H1 (cell line): ENCODE data around the gene ADGRL3. TPM values are rescaled to one million over a fixed set of nuclear protein-coding genes. Genes with fewer than 3 reads are reported as not detected.

Experiments used
- CTCF ChIA-PET: fragments of 300-600 bp; sonication (Branson Sonifier 250); formaldehyde crosslinking; loops from one replicate; lab custom pipeline; 2021; ENCODE audit not compliant: partially characterized antibody; lab: Charles Lee
- POLR2A ChIA-PET: fragments of 300-600 bp; sonication (Branson Sonifier 250); formaldehyde crosslinking; loops from one replicate; lab custom pipeline; 2021; ENCODE audit warnings: inconsistent platforms; ENCODE audit not compliant: partially characterized antibody; lab: Charles Lee
- DNase-seq, 2 experiments: peaks; one replicate each; pipeline versions ENCODE4 v3.0.0 to v3.0.0-alpha.2; 2010 to 2022; ENCODE audit warnings: low spot score in 2 of 2, low read depth in 1 of 2, mixed read lengths in 1 of 2
- FAIRE-seq: peaks from 2 replicates; lab custom pipeline; 2011; peaks lifted over from hg19 to GRCh38; lab: Jason Lieb, UNC
- H2AFZ ChIP-seq: 2 replicates; pipeline ENCODE4 v1.8.1; 2012; ENCODE audit warnings: low read length, inconsistent platforms
- H2AK5ac ChIP-seq: 2 replicates; pipeline ENCODE4 v1.6.1; 2013; ENCODE audit warnings: low read depth, low read length
- H2BK120ac ChIP-seq: replicated peaks from 2 replicates; pipeline ENCODE3; 2013; ENCODE audit warnings: low read depth, low read length, inconsistent platforms
- H2BK12ac ChIP-seq: 2 replicates; pipeline ENCODE4 v1.6.1; 2013; ENCODE audit warnings: low read depth, low read length
- H2BK15ac ChIP-seq: 2 replicates; pipeline ENCODE4 v1.6.1; 2013; ENCODE audit warnings: low read length
- H2BK20ac ChIP-seq: 2 replicates; pipeline ENCODE4 v1.6.1; 2013; ENCODE audit warnings: low read length
- H2BK5ac ChIP-seq: 2 replicates; pipeline ENCODE4 v1.6.1; 2013; ENCODE audit warnings: low read depth, low read length
- H3K14ac ChIP-seq: 2 replicates; pipeline ENCODE4 v1.6.1; 2013; ENCODE audit warnings: inconsistent platforms; ENCODE audit not compliant: insufficient read length
- H3K18ac ChIP-seq: 2 replicates; pipeline ENCODE4 v1.6.1; 2013; ENCODE audit warnings: low read length; ENCODE audit errors: extremely low read depth
- H3K23ac ChIP-seq: 2 replicates; pipeline ENCODE4 v1.6.1; 2013; ENCODE audit warnings: inconsistent platforms; ENCODE audit not compliant: insufficient read length
- H3K23me2 ChIP-seq: 2 replicates; pipeline ENCODE4 v1.6.1; 2013; ENCODE audit warnings: low read depth, low read length
- H3K27ac ChIP-seq: 2 replicates; pipeline ENCODE4 v1.6.1; 2011; ENCODE audit warnings: low read depth, low read length, inconsistent platforms
- H3K27me3 ChIP-seq, 4 experiments: replicated peaks in 1 of 4; 1 replicate in 1 of 4; 2 replicates in 3 of 4; pipeline versions ENCODE4 v1.6.1 to v1.8.1; 2011 to 2013; ENCODE audit warnings: low read length in 3 of 4, mild to moderate bottlenecking in 3 of 4, inconsistent platforms in 2 of 4, mixed read lengths in 2 of 4, moderate library complexity in 1 of 4; ENCODE audit not compliant: control insufficient read depth in 3 of 4, insufficient read depth in 3 of 4; ENCODE audit errors: extremely low read depth in 1 of 4
- H3K36me3 ChIP-seq, 4 experiments: 2 replicates each; pipeline versions ENCODE4 v1.6.1 to v1.8.1; 2011 to 2013; ENCODE audit warnings: mild to moderate bottlenecking in 4 of 4, low read length in 3 of 4, moderate library complexity in 2 of 4, control low read depth in 1 of 4, inconsistent platforms in 1 of 4; ENCODE audit not compliant: insufficient read depth in 4 of 4, control insufficient read depth in 2 of 4
- H3K4ac ChIP-seq: replicated peaks from 2 replicates; pipeline ENCODE3; 2013; ENCODE audit warnings: low read length, low read depth, mixed read lengths, inconsistent platforms; ENCODE audit not compliant: insufficient read length
- H3K4me1 ChIP-seq, 4 experiments: replicated peaks in 1 of 4; 1 replicate in 1 of 4; 2 replicates in 3 of 4; pipeline versions ENCODE4 v1.6.1 to v1.8.1; 2011 to 2013; ENCODE audit warnings: low read length in 3 of 4, inconsistent platforms in 2 of 4, mixed read lengths in 1 of 4; ENCODE audit not compliant: insufficient read depth in 4 of 4, control insufficient read depth in 3 of 4
- H3K4me2 ChIP-seq, 2 experiments: 2 replicates each; pipeline versions ENCODE4 v1.6.1 to v1.8.1; 2011 to 2013; ENCODE audit warnings: low read depth in 2 of 2, low read length in 2 of 2, control low read depth in 1 of 2, inconsistent platforms in 1 of 2, mild to moderate bottlenecking in 1 of 2; ENCODE audit not compliant: insufficient read depth in 1 of 2
- H3K4me3 ChIP-seq, 4 experiments: fragments of 200-600, 300-600 bp in 1 of 4; sonication (generic), shearing (Covaris generic), sonication (Bioruptor Twin) in 1 of 4; 2 replicates each; pipeline versions ENCODE4 v1.5.1 to v1.8.1; 2011 to 2016; ENCODE audit warnings: low read length in 4 of 4, low read depth in 3 of 4, control low read depth in 2 of 4, inconsistent platforms in 2 of 4, mild to moderate bottlenecking in 2 of 4, mixed read lengths in 1 of 4, moderate library complexity in 1 of 4; ENCODE audit not compliant: insufficient read depth in 2 of 4; ENCODE audit errors: extremely low read depth in 1 of 4
- H3K56ac ChIP-seq: replicated peaks from 2 replicates; pipeline ENCODE3; 2013; ENCODE audit warnings: low read depth, mild to moderate bottlenecking, mixed read lengths, low read length, inconsistent platforms; ENCODE audit not compliant: insufficient read length
- H3K79me1 ChIP-seq: 2 replicates; pipeline ENCODE4 v1.6.1; 2013; ENCODE audit warnings: low read depth, low read length, control low read depth
- H3K79me2 ChIP-seq, 2 experiments: 2 replicates each; pipeline versions ENCODE4 v1.6.1 to v1.8.1; 2012 to 2013; ENCODE audit warnings: low read length in 2 of 2, mild to moderate bottlenecking in 2 of 2, inconsistent platforms in 1 of 2; ENCODE audit not compliant: insufficient read depth in 2 of 2, control insufficient read depth in 1 of 2
- H3K9ac ChIP-seq, 4 experiments: replicated peaks in 1 of 4; 1 replicate in 1 of 4; 2 replicates in 3 of 4; pipeline versions ENCODE4 v1.6.1 to v1.8.1; 2011 to 2013; ENCODE audit warnings: low read depth in 3 of 4, low read length in 3 of 4, control low read depth in 2 of 4, mild to moderate bottlenecking in 2 of 4, moderate library complexity in 2 of 4, inconsistent platforms in 1 of 4; ENCODE audit errors: extremely low read depth in 1 of 4
- H3K9me3 ChIP-seq, 2 experiments: 2 replicates each; pipeline versions ENCODE4 v1.6.1 to v1.8.1; 2012 to 2013; ENCODE audit warnings: mild to moderate bottlenecking in 2 of 2, moderate library complexity in 2 of 2, control low read depth in 1 of 2, inconsistent platforms in 1 of 2, low read depth in 1 of 2, low read length in 1 of 2, mixed read lengths in 1 of 2; ENCODE audit not compliant: insufficient read depth in 2 of 2
- H4K20me1 ChIP-seq, 2 experiments: replicated peaks in 1 of 2; 2 replicates each; pipeline versions ENCODE3 to v1.8.1; 2011 to 2013; ENCODE audit warnings: inconsistent platforms in 2 of 2, low read length in 2 of 2, mild to moderate bottlenecking in 1 of 2; ENCODE audit not compliant: insufficient read depth in 2 of 2, control insufficient read depth in 1 of 2
- H4K5ac ChIP-seq: 2 replicates; pipeline ENCODE4 v1.6.1; 2013; ENCODE audit warnings: low read length, low read depth, mixed read lengths, inconsistent platforms; ENCODE audit not compliant: insufficient read length
- H4K8ac ChIP-seq: 2 replicates; pipeline ENCODE4 v1.8.0; 2013; ENCODE audit warnings: mild to moderate bottlenecking, moderate library complexity, low read length, inconsistent platforms; ENCODE audit not compliant: insufficient read depth; ENCODE audit errors: extremely low read depth
- H4K91ac ChIP-seq: replicated peaks from 2 replicates; pipeline ENCODE3; 2013; ENCODE audit warnings: low read length, mixed read lengths, inconsistent platforms; ENCODE audit not compliant: insufficient read length
- CEBPB ChIP-seq: IDR thresholded peaks from 2 replicates; pipeline ENCODE4 v1.6.1; 2012; ENCODE audit warnings: low read depth, low read length
- CREB1 ChIP-seq: IDR thresholded peaks from 2 replicates; pipeline ENCODE4 v1.6.1; 2012; ENCODE audit warnings: inconsistent platforms
- E2F6 ChIP-seq: IDR thresholded peaks from 2 replicates; pipeline ENCODE4 v1.6.1; 2012; ENCODE audit warnings: inconsistent platforms
- polyA plus RNA-seq, 7 experiments: library from polyadenylated mRNA; depleted of rRNA in 3 of 7; stranded (reverse) in 5 of 7; unstranded in 2 of 7; fragments of >200 nt in 5 of 7; fragments of 200-250 nt in 2 of 7; gene quantifications; 1 replicate in 5 of 7; 2 replicates in 1 of 7; 4 replicates in 1 of 7; pipeline versions ENCODE4 v1.2.1 to v1.2.3, GENCODE V29; 2011 to 2013; ENCODE audit warnings: missing spikeins in 2 of 7, mixed read lengths in 2 of 7
- total RNA-seq: library from RNA; stranded (reverse); fragmentation: NEBNext Ultra II Directional; extraction: Animal tissue kit (Norgen Biotek cat#: 25700); gene quantifications from 2 replicates; pipeline ENCODE4 v1.2.1, GENCODE V29; 2021

Gene ADGRL3
- total and polyA plus RNA-seq, 2 of the 8 experiments (the other 6 are each of a cell fraction or from before 2014, with no cell fraction given), result 6.6 to 13.0 TPM

GRCh38 chr4:62004881-62005280 is 804.8 kb downstream of the ADGRL3 start:
- no peak overlapping the region for H2BK20ac ChIP-seq
- TF ChIP-seq CEBPB (no peak), CREB1 (no peak), E2F6 (no peak)

More at GRCh38 chr4:62004881-62005280, 804.8 kb downstream of the ADGRL3 start:
- no peaks in the 10 kb centered on the region for H3K79me2 ChIP-seq
- H2AFZ ChIP-seq, result no peak overlapping the region
- FAIRE-seq (no peak), DNase-seq (no peak)
- H3K56ac ChIP-seq, result no peak overlapping the region
- H4K91ac ChIP-seq, result no peak overlapping the region
- H3K18ac ChIP-seq, result no peak overlapping the region
- no peak overlapping the region for H2BK15ac ChIP-seq
- H3K36me3 ChIP-seq, result no peaks in the 10 kb centered on the region
- H2BK120ac ChIP-seq, result no peak overlapping the region
- H4K20me1 ChIP-seq, result no peaks in the 10 kb centered on the region
- no peak overlapping the region for H2AK5ac ChIP-seq
- CTCF ChIA-PET, result interaction anchor here (2.1 kb wide), 1 partner anchor 20 kb away, joined by 7 read pairs; no protein-coding TSS in a partner anchor
- no peak overlapping the region for H4K5ac ChIP-seq
- no peak overlapping the region for H3K23ac ChIP-seq
- H3K27me3 ChIP-seq, result no peaks in the 10 kb centered on the region
- 0 out of 7 replicates have a peak, but pooled peaks cover 0 to 3% (median 0%) of the 10 kb centered on the region in 4 experiments for H3K4me1 ChIP-seq
- no peaks in the 10 kb centered on the region for H3K9me3 ChIP-seq
- no peaks in the 10 kb centered on the region for H3K23me2 ChIP-seq
- H2BK5ac ChIP-seq, result no peak overlapping the region
- no peak overlapping the region for H3K27ac ChIP-seq
- H3K9ac ChIP-seq, result no peak overlapping the region
- POLR2A ChIA-PET, result no interaction called here
- H3K4me3 ChIP-seq, result no peak overlapping the region
- H2BK12ac ChIP-seq, result no peak overlapping the region
- no peaks in the 10 kb centered on the region for H3K79me1 ChIP-seq
- no peak overlapping the region for H3K14ac ChIP-seq
- no peak overlapping the region for H3K4me2 ChIP-seq
- H4K8ac ChIP-seq, result no peak overlapping the region
- no peak overlapping the region for H3K4ac ChIP-seq
